Liver (tissue), 3 donors: ENCODE results near the gene SET.

Experiments
- ATF3 ChIP-seq: IDR thresholded peaks from 2 replicates; pipeline ENCODE4 v1.6.1; 2016; ENCODE audit warnings: antibody characterized with exemption
- CTCF ChIP-seq: fragments of 150-350 bp; IDR thresholded peaks from 2 replicates; pipeline ENCODE4 v1.5.1; 2017; ENCODE audit warnings: improper control_type of control experiment, low read depth, low read length; ENCODE audit not compliant: missing input control
- RXRA ChIP-seq, 2 donors: IDR thresholded peaks; 2 replicates each; pipeline ENCODE4 v1.6.1; 2017 to 2018; ENCODE audit warnings: antibody characterized with exemption in 2 of 2, mild to moderate bottlenecking in 1 of 2
- donor health status: healthy.
- donor health status: healthy.

GRCh38 chr9:128675382-128675781 is 13.6 kb upstream of the SET start:
- TF ChIP-seq ATF3 (no peak), CTCF (no peak), RXRA (IDR thresholded peaks at IDR 0.05) (no peak)
